Neural cell (in vitro differentiated cells): ENCODE results near the gene ACSL5. TPM values are rescaled to one million over a fixed set of nuclear protein-coding genes. Genes with fewer than 3 reads are reported as not detected.

ENCODE experiments used
- H2AFZ ChIP-seq: fragments of 200-600, 300-800 bp; sonication (generic), shearing (Covaris generic); 2 replicates; pipeline ENCODE4 v1.6.0; 2014; ENCODE audit warnings: low read depth, mild to moderate bottlenecking, antibody characterized with exemption, low read length, moderate library complexity
- H3F3A ChIP-seq: fragments of 200-600 bp; shearing (Covaris generic); 2 replicates; pipeline ENCODE4 v1.6.1; 2016; ENCODE audit warnings: mild to moderate bottlenecking, moderate library complexity, mixed read lengths, antibody characterized with exemption, low read length; ENCODE audit not compliant: insufficient read depth, poor library complexity, severe bottlenecking
- H3K27ac ChIP-seq: fragments of 200-600, 300-800 bp; sonication (generic), shearing (Covaris generic); 2 replicates; pipeline ENCODE4 v1.5.1; 2014; ENCODE audit warnings: mild to moderate bottlenecking, low read length, moderate library complexity
- H3K27me3 ChIP-seq: fragments of 300-800, 200-600 bp; sonication (generic), shearing (Covaris generic); 2 replicates; pipeline ENCODE4 v1.6.0; 2014; ENCODE audit warnings: mild to moderate bottlenecking, low read depth, low read length, moderate library complexity; ENCODE audit not compliant: insufficient read depth
- H3K36me3 ChIP-seq: fragments of 300-800, 200-600 bp; sonication (generic), shearing (Covaris generic); 2 replicates; pipeline ENCODE4 v1.5.1; 2014; ENCODE audit warnings: mild to moderate bottlenecking, antibody characterized with exemption, low read length, moderate library complexity; ENCODE audit not compliant: insufficient read depth
- H3K4me2 ChIP-seq: fragments of 300-800, 200-600 bp; sonication (generic), shearing (Covaris generic); 2 replicates; pipeline ENCODE4 v1.6.0; 2014; ENCODE audit warnings: mild to moderate bottlenecking, low read length
- H3K4me3 ChIP-seq: fragments of 300-800, 200-600 bp; sonication (generic), shearing (Covaris generic); 2 replicates; pipeline ENCODE4 v1.5.1; 2014; ENCODE audit warnings: mild to moderate bottlenecking, low read length, moderate library complexity
- H3K79me2 ChIP-seq: fragments of 200-600 bp; shearing (Covaris generic); replicated peaks from 2 replicates; pipeline ENCODE4 v1.6.0; 2014; ENCODE audit warnings: mild to moderate bottlenecking, low read length, moderate library complexity; ENCODE audit not compliant: insufficient read depth
- H3K9ac ChIP-seq: fragments of 300-800, 200-600 bp; sonication (generic), shearing (Covaris generic); 2 replicates; pipeline ENCODE4 v1.6.1; 2016; ENCODE audit warnings: mild to moderate bottlenecking, low read length, mixed read lengths
- H3K9me2 ChIP-seq: fragments of 200-600 bp; shearing (Covaris generic); 2 replicates; pipeline ENCODE4 v1.6.1; 2016; ENCODE audit warnings: mild to moderate bottlenecking, low read length, mixed read lengths; ENCODE audit not compliant: insufficient read depth
- H3K9me3 ChIP-seq: fragments of 200-600, 300-800 bp; sonication (generic), shearing (Covaris generic); 2 replicates; pipeline ENCODE4 v1.6.1; 2016; ENCODE audit warnings: mild to moderate bottlenecking, mixed run types, low read length, moderate library complexity, mixed read lengths
- H4K20me1 ChIP-seq: fragments of 200-600 bp; shearing (Covaris generic); 2 replicates; pipeline ENCODE4 v1.6.1; 2016; ENCODE audit warnings: mild to moderate bottlenecking, mixed run types; ENCODE audit not compliant: insufficient read depth
- EP300 ChIP-seq: fragments of 450-650 bp; conservative IDR thresholded peaks from 2 replicates; pipeline ENCODE4 v1.6.1; 2014; ENCODE audit warnings: antibody characterized with exemption, mild to moderate bottlenecking, moderate library complexity; ENCODE audit not compliant: poor library complexity, severe bottlenecking
- EZH2 ChIP-seq: fragments of 200-600, 300-800 bp; shearing (Covaris generic), sonication (generic); IDR thresholded peaks from 2 replicates; pipeline ENCODE4 v1.6.1; 2014; ENCODE audit warnings: antibody characterized with exemption, low read length, borderline replicate concordance, mild to moderate bottlenecking; ENCODE audit not compliant: insufficient read depth, poor library complexity, severe bottlenecking
- MXI1 ChIP-seq: fragments of 450-650 bp; conservative IDR thresholded peaks from 2 replicates; pipeline ENCODE4 v1.6.1; 2014; ENCODE audit warnings: antibody characterized with exemption, mild to moderate bottlenecking; ENCODE audit not compliant: poor library complexity, severe bottlenecking
- POLR2AphosphoS5 ChIP-seq: IDR thresholded peaks from 2 replicates; pipeline ENCODE4 v1.6.1; 2012
- RAD21 ChIP-seq: fragments of 450-650 bp; conservative IDR thresholded peaks from 2 replicates; pipeline ENCODE4 v1.6.1; 2014; ENCODE audit warnings: antibody characterized with exemption, mild to moderate bottlenecking, moderate library complexity
- SMC3 ChIP-seq: fragments of 450-650 bp; conservative IDR thresholded peaks from 2 replicates; pipeline ENCODE4 v1.6.1; 2014; ENCODE audit warnings: antibody characterized with exemption, mild to moderate bottlenecking, moderate library complexity; ENCODE audit not compliant: poor library complexity
- TAF1 ChIP-seq: IDR thresholded peaks from 2 replicates; pipeline ENCODE4 v1.6.1; 2012; ENCODE audit warnings: low read depth
- polyA plus RNA-seq: library from polyadenylated mRNA; depleted of rRNA; stranded (reverse); fragments of >200 nt; gene quantifications from 2 replicates; pipeline ENCODE4 v1.2.3, GENCODE V29; 2014
- TF ChIP-seq, protein P1 (sequence below): fragments of 450-650 bp; IDR thresholded peaks from 2 replicates; pipeline ENCODE4 v1.5.1; 2014; ENCODE audit warnings: antibody characterized with exemption, mild to moderate bottlenecking, moderate library complexity; ENCODE audit not compliant: poor library complexity, severe bottlenecking
- TF ChIP-seq, protein P2 (sequence below): IDR thresholded peaks from 2 replicates; pipeline ENCODE4 v1.6.1; 2012; ENCODE audit warnings: borderline replicate concordance

The ACSL5 gene
- polyA plus RNA-seq, 1 donor from 2014 or later = not detected

DNA sequence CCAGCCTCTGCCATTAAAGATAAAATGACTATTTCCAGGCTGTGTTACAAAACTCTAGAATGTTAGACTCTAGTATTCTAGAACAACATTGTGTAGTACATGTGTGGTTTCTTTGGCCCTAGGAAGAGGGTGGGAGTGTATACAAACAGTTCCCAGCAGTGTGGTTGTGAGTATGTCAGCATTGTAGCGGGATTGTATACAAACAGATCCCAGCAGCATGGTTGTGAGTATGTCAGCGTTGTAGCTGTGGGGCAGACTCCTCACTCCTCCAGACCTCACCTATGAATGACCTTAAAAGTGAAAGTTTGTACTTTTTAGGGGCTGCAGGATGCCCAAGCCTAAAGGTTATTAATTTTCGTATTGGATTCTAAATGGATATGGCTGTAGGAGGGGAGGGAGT is 6.9 kb upstream of the ACSL5 start:
- Histone ChIP-seq H3F3A (no peaks in the 10 kb centered on the region), H3K27ac (no peak overlapping the region), H3K4me3 (no peak overlapping the region), H3K4me2 (no peak overlapping the region), H2AFZ (no peak overlapping the region), H3K9ac (no peak overlapping the region), H3K36me3 (no peaks in the 10 kb centered on the region), H3K9me3 (no peaks in the 10 kb centered on the region), H3K79me2 (no peaks in the 10 kb centered on the region), H4K20me1 (no peaks in the 10 kb centered on the region), H3K9me2 (no peaks in the 10 kb centered on the region), H3K27me3 (no peaks in the 10 kb centered on the region)
- TF ChIP-seq EP300 (no peak), MXI1 (no peak), RAD21 (no peak), TAF1 (no peak), SMC3 (no peak), POLR2AphosphoS5 (no peak), EZH2 (no peak)
- TF ChIP-seq, protein P1, sequence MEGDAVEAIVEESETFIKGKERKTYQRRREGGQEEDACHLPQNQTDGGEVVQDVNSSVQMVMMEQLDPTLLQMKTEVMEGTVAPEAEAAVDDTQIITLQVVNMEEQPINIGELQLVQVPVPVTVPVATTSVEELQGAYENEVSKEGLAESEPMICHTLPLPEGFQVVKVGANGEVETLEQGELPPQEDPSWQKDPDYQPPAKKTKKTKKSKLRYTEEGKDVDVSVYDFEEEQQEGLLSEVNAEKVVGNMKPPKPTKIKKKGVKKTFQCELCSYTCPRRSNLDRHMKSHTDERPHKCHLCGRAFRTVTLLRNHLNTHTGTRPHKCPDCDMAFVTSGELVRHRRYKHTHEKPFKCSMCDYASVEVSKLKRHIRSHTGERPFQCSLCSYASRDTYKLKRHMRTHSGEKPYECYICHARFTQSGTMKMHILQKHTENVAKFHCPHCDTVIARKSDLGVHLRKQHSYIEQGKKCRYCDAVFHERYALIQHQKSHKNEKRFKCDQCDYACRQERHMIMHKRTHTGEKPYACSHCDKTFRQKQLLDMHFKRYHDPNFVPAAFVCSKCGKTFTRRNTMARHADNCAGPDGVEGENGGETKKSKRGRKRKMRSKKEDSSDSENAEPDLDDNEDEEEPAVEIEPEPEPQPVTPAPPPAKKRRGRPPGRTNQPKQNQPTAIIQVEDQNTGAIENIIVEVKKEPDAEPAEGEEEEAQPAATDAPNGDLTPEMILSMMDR = no peak
- TF ChIP-seq, protein P2, sequence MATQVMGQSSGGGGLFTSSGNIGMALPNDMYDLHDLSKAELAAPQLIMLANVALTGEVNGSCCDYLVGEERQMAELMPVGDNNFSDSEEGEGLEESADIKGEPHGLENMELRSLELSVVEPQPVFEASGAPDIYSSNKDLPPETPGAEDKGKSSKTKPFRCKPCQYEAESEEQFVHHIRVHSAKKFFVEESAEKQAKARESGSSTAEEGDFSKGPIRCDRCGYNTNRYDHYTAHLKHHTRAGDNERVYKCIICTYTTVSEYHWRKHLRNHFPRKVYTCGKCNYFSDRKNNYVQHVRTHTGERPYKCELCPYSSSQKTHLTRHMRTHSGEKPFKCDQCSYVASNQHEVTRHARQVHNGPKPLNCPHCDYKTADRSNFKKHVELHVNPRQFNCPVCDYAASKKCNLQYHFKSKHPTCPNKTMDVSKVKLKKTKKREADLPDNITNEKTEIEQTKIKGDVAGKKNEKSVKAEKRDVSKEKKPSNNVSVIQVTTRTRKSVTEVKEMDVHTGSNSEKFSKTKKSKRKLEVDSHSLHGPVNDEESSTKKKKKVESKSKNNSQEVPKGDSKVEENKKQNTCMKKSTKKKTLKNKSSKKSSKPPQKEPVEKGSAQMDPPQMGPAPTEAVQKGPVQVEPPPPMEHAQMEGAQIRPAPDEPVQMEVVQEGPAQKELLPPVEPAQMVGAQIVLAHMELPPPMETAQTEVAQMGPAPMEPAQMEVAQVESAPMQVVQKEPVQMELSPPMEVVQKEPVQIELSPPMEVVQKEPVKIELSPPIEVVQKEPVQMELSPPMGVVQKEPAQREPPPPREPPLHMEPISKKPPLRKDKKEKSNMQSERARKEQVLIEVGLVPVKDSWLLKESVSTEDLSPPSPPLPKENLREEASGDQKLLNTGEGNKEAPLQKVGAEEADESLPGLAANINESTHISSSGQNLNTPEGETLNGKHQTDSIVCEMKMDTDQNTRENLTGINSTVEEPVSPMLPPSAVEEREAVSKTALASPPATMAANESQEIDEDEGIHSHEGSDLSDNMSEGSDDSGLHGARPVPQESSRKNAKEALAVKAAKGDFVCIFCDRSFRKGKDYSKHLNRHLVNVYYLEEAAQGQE = no peak

DNA sequence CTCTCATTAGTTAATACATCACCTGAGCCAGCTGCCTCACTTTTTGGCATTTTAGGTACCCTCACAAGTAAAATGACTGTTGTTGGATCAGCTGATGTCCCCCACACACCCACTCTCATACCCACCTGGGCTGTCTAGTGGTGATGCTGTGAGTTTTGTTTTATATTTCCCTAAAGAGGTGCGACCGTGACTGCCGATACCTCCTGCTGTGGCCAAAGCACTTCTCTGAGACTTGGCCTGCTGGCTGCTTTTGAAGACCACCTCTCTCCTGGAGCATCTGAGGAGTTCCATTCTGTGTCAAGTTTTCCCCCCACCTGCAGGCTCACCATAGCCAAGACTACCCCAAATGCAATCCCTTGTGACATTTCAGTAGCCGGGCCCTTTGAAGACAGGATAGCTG is 6.4 kb upstream of the ACSL5 start:
- H3F3A ChIP-seq = no peaks in the 10 kb centered on the region
- H3K4me2 ChIP-seq = no peak overlapping the region
- H3K36me3 ChIP-seq = no peaks in the 10 kb centered on the region
- TF ChIP-seq, protein P2 = no peak
- TF ChIP-seq POLR2AphosphoS5 = no peak
- no peak for TF ChIP-seq TAF1
- no peak for TF ChIP-seq RAD21
- no peak for TF ChIP-seq EZH2
- TF ChIP-seq, protein P1 = no peak
- TF ChIP-seq SMC3 = no peak
- TF ChIP-seq MXI1 = no peak
- TF ChIP-seq EP300 = no peak
- H4K20me1 ChIP-seq = no peaks in the 10 kb centered on the region
- no peaks in the 10 kb centered on the region for H3K9me3 ChIP-seq
- H3K27me3 ChIP-seq = no peaks in the 10 kb centered on the region
- H3K4me3 ChIP-seq = no peak overlapping the region
- H2AFZ ChIP-seq = no peak overlapping the region
- no peak overlapping the region for H3K27ac ChIP-seq
- H3K79me2 ChIP-seq = no peaks in the 10 kb centered on the region
- H3K9ac ChIP-seq = no peak overlapping the region
- no peaks in the 10 kb centered on the region for H3K9me2 ChIP-seq
